ENCODE data around the gene MEOX1. TPM values are rescaled to one million over a fixed set of nuclear protein-coding genes. Genes with fewer than 3 reads are reported as not detected.

The MEOX1 gene
- total RNA-seq, result 1.5 TPM
- long read RNA-seq, partial matches to known transcripts, result 1 of 2 reads
- long read RNA-seq, other reads (novel, unspliced or antisense), result 0 of 2 reads

DNA sequence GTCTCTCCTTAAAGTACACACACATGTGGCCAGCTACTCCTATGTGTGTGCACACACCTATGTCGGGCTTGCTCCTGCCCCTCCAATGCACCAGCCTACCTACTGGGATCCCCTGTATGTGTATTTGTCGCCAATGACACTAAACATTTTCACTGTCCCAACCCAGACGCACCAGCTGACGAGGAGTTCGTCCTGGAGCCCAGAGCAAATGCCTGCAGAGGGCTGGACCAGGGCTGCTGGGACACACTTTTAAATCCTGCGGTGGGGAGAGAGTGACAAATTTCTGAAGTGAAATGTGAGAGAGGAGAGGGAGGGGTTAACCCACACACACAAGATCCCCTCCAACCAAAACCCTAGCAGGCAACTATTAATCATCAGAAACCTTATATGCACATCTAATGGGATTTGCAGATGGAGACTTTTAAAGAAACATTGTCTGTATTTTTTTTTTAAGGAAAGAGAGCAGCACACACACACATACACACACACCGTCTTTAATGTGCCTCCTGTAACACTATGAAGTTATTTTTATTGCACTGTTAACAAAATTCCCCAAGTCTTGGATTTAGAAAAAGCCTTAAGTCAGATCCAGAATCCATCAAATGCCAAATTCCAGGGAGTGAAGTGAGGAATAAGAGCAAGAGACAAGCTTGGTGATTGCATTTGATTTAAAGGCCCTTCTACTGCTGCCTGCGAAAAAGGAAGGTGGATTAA is at the start of gene MEOX1:
Gene MEOX1 (minus strand): TSS at position 224 of the 714 bp plus-strand sequence. CDS start 388 bp downstream, outside the sequence.
- Histone ChIP-seq H3K36me3 (no peaks in the 10 kb centered on the region), H3K27ac (no peak within 1 kb of the TSS), H3K27me3 (no peaks in the 10 kb centered on the region), H3K4me1 (peaks cover 11% of the 10 kb centered on the region), H3K4me3 (no peak within 1 kb of the TSS), H3K9me3 (no peaks in the 10 kb centered on the region)
- ATAC-seq (no peak), DNase-seq (no peak)
- TF ChIP-seq, protein P1, sequence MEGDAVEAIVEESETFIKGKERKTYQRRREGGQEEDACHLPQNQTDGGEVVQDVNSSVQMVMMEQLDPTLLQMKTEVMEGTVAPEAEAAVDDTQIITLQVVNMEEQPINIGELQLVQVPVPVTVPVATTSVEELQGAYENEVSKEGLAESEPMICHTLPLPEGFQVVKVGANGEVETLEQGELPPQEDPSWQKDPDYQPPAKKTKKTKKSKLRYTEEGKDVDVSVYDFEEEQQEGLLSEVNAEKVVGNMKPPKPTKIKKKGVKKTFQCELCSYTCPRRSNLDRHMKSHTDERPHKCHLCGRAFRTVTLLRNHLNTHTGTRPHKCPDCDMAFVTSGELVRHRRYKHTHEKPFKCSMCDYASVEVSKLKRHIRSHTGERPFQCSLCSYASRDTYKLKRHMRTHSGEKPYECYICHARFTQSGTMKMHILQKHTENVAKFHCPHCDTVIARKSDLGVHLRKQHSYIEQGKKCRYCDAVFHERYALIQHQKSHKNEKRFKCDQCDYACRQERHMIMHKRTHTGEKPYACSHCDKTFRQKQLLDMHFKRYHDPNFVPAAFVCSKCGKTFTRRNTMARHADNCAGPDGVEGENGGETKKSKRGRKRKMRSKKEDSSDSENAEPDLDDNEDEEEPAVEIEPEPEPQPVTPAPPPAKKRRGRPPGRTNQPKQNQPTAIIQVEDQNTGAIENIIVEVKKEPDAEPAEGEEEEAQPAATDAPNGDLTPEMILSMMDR (IDR thresholded peaks at IDR 0.05), result no peak
- intact Hi-C loops (cut with DNase I), result no loop called here

GRCh38 chr17:43710101-43710500 is 48.4 kb upstream of the MEOX1 start:
- Histone ChIP-seq H3K27me3 (peaks cover 10% of the 10 kb centered on the region), H3K27ac (no peak overlapping the region), H3K4me3 (no peak overlapping the region), H3K9me3 (no peaks in the 10 kb centered on the region), H3K36me3 (no peaks in the 10 kb centered on the region), H3K4me1 (peaks cover 15% of the 10 kb centered on the region)
- DNase-seq, result no peak
- TF ChIP-seq, protein P1 (IDR thresholded peaks at IDR 0.05), result no peak
- no peak for ATAC-seq
- intact Hi-C loops (cut with DNase I), result no loop called here

- intact Hi-C loops (cut with DNase I), result no loop called here
Observed at GRCh38 chr17:43709210-43709609, 47.5 kb upstream of the MEOX1 start.

DNA sequence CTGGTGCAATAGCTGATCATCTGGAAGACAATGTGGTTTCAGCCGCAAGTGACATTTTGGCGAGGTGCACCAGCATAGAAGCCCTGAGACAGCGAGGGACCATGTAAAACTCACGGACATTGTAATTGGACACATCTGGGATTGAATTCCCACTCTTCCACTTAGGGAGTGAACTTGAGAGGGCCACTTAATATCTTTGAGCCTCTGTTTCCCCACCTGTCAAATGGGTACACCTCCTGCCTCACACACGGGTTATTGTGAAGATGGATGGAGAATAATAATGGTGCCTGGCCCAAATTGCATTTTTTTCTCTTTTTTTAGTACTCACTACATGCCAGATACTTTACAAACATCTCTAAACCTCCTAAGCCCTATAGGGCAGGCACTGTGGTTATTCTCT is 45.5 kb upstream of the MEOX1 start:
- TF ChIP-seq, protein P1 (IDR thresholded peaks at IDR 0.05), result no peak
- Histone ChIP-seq H3K4me1 (no peaks in the 10 kb centered on the region), H3K36me3 (no peaks in the 10 kb centered on the region), H3K4me3 (no peak overlapping the region), H3K27ac (no peak overlapping the region), H3K27me3 (peaks cover 10% of the 10 kb centered on the region), H3K9me3 (no peaks in the 10 kb centered on the region)
- intact Hi-C loops (cut with DNase I), result no loop called here
- DNase-seq (no peak), ATAC-seq (no peak)

More at GRCh38 chr17:43709210-43709609, 47.5 kb upstream of the MEOX1 start:
- DNase-seq (no peak), ATAC-seq (no peak)
- H3K36me3 ChIP-seq, result no peaks in the 10 kb centered on the region
- no peak overlapping the region for H3K27ac ChIP-seq
- peaks cover 12% of the 10 kb centered on the region for H3K4me1 ChIP-seq
- H3K9me3 ChIP-seq, result no peaks in the 10 kb centered on the region
- TF ChIP-seq, protein P1 (IDR thresholded peaks at IDR 0.05), result no peak
- no peak overlapping the region for H3K4me3 ChIP-seq
- H3K27me3 ChIP-seq, result peaks cover 10% of the 10 kb centered on the region

GRCh38 chr17:43706235-43706634 is 44.5 kb upstream of the MEOX1 start:
- Histone ChIP-seq H3K4me3 (no peak overlapping the region), H3K4me1 (no peaks in the 10 kb centered on the region), H3K36me3 (no peaks in the 10 kb centered on the region), H3K27ac (no peak overlapping the region), H3K9me3 (no peaks in the 10 kb centered on the region), H3K27me3 (peaks cover 6% of the 10 kb centered on the region)
- ATAC-seq (no peak), DNase-seq (no peak)
- TF ChIP-seq, protein P1 (IDR thresholded peaks at IDR 0.05), result no peak
- intact Hi-C loops (cut with DNase I), result no loop called here
